Activated CD4-positive, alpha-beta T cell treated with anti-CD3 and anti-CD28 coated beads, Interleukin-2, amount 10 ng/mL, durations not matched to agents 7 days and 5 days (primary cell): Measurements from ENCODE around the gene ZBP1. TPM values are rescaled to one million over a fixed set of nuclear protein-coding genes. Genes with fewer than 3 reads are reported as not detected.
A peak's percentile ranks its signal among the peaks of the same experiment; 100 is the strongest.

ENCODE experiments used
- CTCF ChIA-PET: fragments of 350-600 bp; sonication (Branson Sonifier 250); formaldehyde crosslinking; loops from one replicate; lab custom pipeline; 2021; ENCODE audit warnings: antibody characterized with exemption; lab: Charles Lee
- POLR2A ChIA-PET: fragments of 350-600 bp; sonication (Branson Sonifier 250); formaldehyde crosslinking; loops from one replicate; lab custom pipeline; 2021; ENCODE audit warnings: antibody characterized with exemption; lab: Charles Lee
- DNase-seq: peaks from one replicate; pipeline ENCODE4 v3.0.0-alpha.2; 2020
- H3K27ac Mint-ChIP-seq: one replicate; pipeline ENCODE4 v1.8.0; 2021; ENCODE audit warnings: mild to moderate bottlenecking, moderate library complexity, mixed read lengths
- H3K27me3 Mint-ChIP-seq: one replicate; pipeline ENCODE4 v1.8.0; 2021; ENCODE audit warnings: mixed read lengths
- H3K36me3 Mint-ChIP-seq: one replicate; pipeline ENCODE4 v1.8.0; 2021; ENCODE audit warnings: low read depth, mixed read lengths
- H3K4me1 Mint-ChIP-seq: one replicate; pipeline ENCODE4 v1.8.0; 2021; ENCODE audit warnings: mixed read lengths
- H3K4me3 Mint-ChIP-seq: one replicate; pipeline ENCODE4 v1.8.0; 2021; ENCODE audit warnings: mild to moderate bottlenecking, moderate library complexity, mixed read lengths
- H3K9me3 Mint-ChIP-seq: one replicate; pipeline ENCODE4 v1.8.0; 2021; ENCODE audit warnings: mixed read lengths
- total RNA-seq, 2 experiments: library from RNA; stranded (reverse); gene quantifications; one replicate each; pipeline ENCODE4 v1.2.3, GENCODE V29; 2021

The ZBP1 gene
- 10 to 100 TPM; 28.3 to 31.4 TPM for total RNA-seq

- peaks cover 5% of the 10 kb centered on the region for H3K27me3 Mint-ChIP-seq
- H3K4me1 Mint-ChIP-seq: peaks cover 64% of the 10 kb centered on the region
- ChIA-PET CTCF (interaction anchor here (0.6 to 3.6 kb wide), 8 partner anchors 9 to 596 kb away, joined by 3 to 29 read pairs (median 4); no protein-coding TSS in a partner anchor), POLR2A (interaction anchor here (0.7 to 1.2 kb wide), 2 partner anchors 9 to 591 kb away, joined by 4 to 11 read pairs; no protein-coding TSS in a partner anchor)
- peaks cover 18% of the 10 kb centered on the region for H3K9me3 Mint-ChIP-seq
- DNase-seq: peak; percentile 83
- peak within 1 kb of the TSS; percentile 73 for H3K4me3 Mint-ChIP-seq
- peak within 1 kb of the TSS; percentile 94 for H3K27ac Mint-ChIP-seq
- peaks cover 22% of the 10 kb centered on the region for H3K36me3 Mint-ChIP-seq
These were observed at the start of gene ZBP1 for GRCh38 chr20:57620274-57620990. Gene ZBP1, minus strand, starts transcription at chr20:57620426. Its CDS starts 131 bp downstream, at chr20:57620295.

- Mint-ChIP-seq H3K27me3 (no peaks in the 10 kb centered on the region), H3K4me3 (no peak overlapping the region), H3K4me1 (no peaks in the 10 kb centered on the region), H3K9me3 (no peaks in the 10 kb centered on the region), H3K36me3 (no peaks in the 10 kb centered on the region), H3K27ac (peak overlapping the region; percentile 46)
- POLR2A ChIA-PET: no interaction called here
- CTCF ChIA-PET: no interaction called here
- DNase-seq: no peak
These were observed 49.4 kb upstream of the ZBP1 start for GRCh38 chr20:57669632-57670031.

GRCh38 chr20:57667924-57668782 is 47.9 kb upstream of the ZBP1 start:
- no peaks in the 10 kb centered on the region for H3K27me3 Mint-ChIP-seq
- no peak for DNase-seq
- H3K4me3 Mint-ChIP-seq: no peak overlapping the region
- no peak overlapping the region for H3K27ac Mint-ChIP-seq
- ChIA-PET CTCF (interaction anchor here (0.6 kb wide), 1 partner anchor 13 kb away, joined by 3 read pairs; no protein-coding TSS in a partner anchor), POLR2A (no interaction called here)
- H3K9me3 Mint-ChIP-seq: no peaks in the 10 kb centered on the region
- no peaks in the 10 kb centered on the region for H3K4me1 Mint-ChIP-seq
- H3K36me3 Mint-ChIP-seq: no peaks in the 10 kb centered on the region

- POLR2A ChIA-PET: no interaction called here
- no peaks in the 10 kb centered on the region for H3K9me3 Mint-ChIP-seq
- no peak overlapping the region for H3K27ac Mint-ChIP-seq
- no peak overlapping the region for H3K4me3 Mint-ChIP-seq
- no peaks in the 10 kb centered on the region for H3K27me3 Mint-ChIP-seq
- no peaks in the 10 kb centered on the region for H3K4me1 Mint-ChIP-seq
- H3K36me3 Mint-ChIP-seq: no peaks in the 10 kb centered on the region
- CTCF ChIA-PET: no interaction called here
- DNase-seq: no peak
These were observed 47.2 kb upstream of the ZBP1 start for GRCh38 chr20:57667388-57667787.

- DNase-seq: no peak
- CTCF ChIA-PET: no interaction called here
- H3K27me3 Mint-ChIP-seq: no peaks in the 10 kb centered on the region
- H3K27ac Mint-ChIP-seq: no peak overlapping the region
- no peaks in the 10 kb centered on the region for H3K36me3 Mint-ChIP-seq
- H3K9me3 Mint-ChIP-seq: no peaks in the 10 kb centered on the region
- POLR2A ChIA-PET: no interaction called here
- no peaks in the 10 kb centered on the region for H3K4me1 Mint-ChIP-seq
- no peak overlapping the region for H3K4me3 Mint-ChIP-seq
These were observed 46.6 kb upstream of the ZBP1 start for GRCh38 chr20:57666834-57667157.

GRCh38 chr20:57666106-57666833 is 46.0 kb upstream of the ZBP1 start:
- Mint-ChIP-seq H3K4me3 (no peak overlapping the region), H3K36me3 (no peaks in the 10 kb centered on the region), H3K27me3 (no peaks in the 10 kb centered on the region), H3K9me3 (no peaks in the 10 kb centered on the region), H3K27ac (no peak overlapping the region), H3K4me1 (no peaks in the 10 kb centered on the region)
- CTCF ChIA-PET: no interaction called here
- POLR2A ChIA-PET: no interaction called here
- no peak for DNase-seq

- POLR2A ChIA-PET: no interaction called here
- CTCF ChIA-PET: interaction anchor here (0.6 kb wide), 1 partner anchor 901 kb away, joined by 5 read pairs; no protein-coding TSS in a partner anchor
- no peaks in the 10 kb centered on the region for H3K9me3 Mint-ChIP-seq
These were observed 45.4 kb upstream of the ZBP1 start for GRCh38 chr20:57665589-57665971.

GRCh38 chr20:57664924-57665588 is 44.8 kb upstream of the ZBP1 start:
- Mint-ChIP-seq H3K4me1 (no peaks in the 10 kb centered on the region), H3K9me3 (no peaks in the 10 kb centered on the region), H3K36me3 (no peaks in the 10 kb centered on the region), H3K27me3 (no peaks in the 10 kb centered on the region), H3K27ac (no peak overlapping the region), H3K4me3 (no peak overlapping the region)
- ChIA-PET CTCF (interaction anchor here (0.6 kb wide), 1 partner anchor 902 kb away, joined by 5 read pairs; no protein-coding TSS in a partner anchor), POLR2A (no interaction called here)
- no peak for DNase-seq

More at GRCh38 chr20:57665589-57665971, 45.4 kb upstream of the ZBP1 start:
- Mint-ChIP-seq H3K27me3 (no peaks in the 10 kb centered on the region), H3K4me3 (no peak overlapping the region), H3K27ac (no peak overlapping the region), H3K36me3 (no peaks in the 10 kb centered on the region), H3K4me1 (no peaks in the 10 kb centered on the region)
- DNase-seq: no peak

- Mint-ChIP-seq H3K27me3 (no peaks in the 10 kb centered on the region), H3K36me3 (no peaks in the 10 kb centered on the region), H3K4me3 (no peak overlapping the region), H3K4me1 (no peaks in the 10 kb centered on the region), H3K9me3 (no peaks in the 10 kb centered on the region), H3K27ac (no peak overlapping the region)
- CTCF ChIA-PET: no interaction called here
- POLR2A ChIA-PET: no interaction called here
- no peak for DNase-seq
These were observed 44.2 kb upstream of the ZBP1 start for GRCh38 chr20:57664476-57664875.

- DNase-seq: no peak
- Mint-ChIP-seq H3K27ac (no peak overlapping the region), H3K27me3 (no peaks in the 10 kb centered on the region), H3K36me3 (no peaks in the 10 kb centered on the region), H3K4me1 (peaks cover 3% of the 10 kb centered on the region), H3K9me3 (no peaks in the 10 kb centered on the region), H3K4me3 (no peak overlapping the region)
- CTCF ChIA-PET: no interaction called here
- POLR2A ChIA-PET: no interaction called here
These were observed 43.6 kb upstream of the ZBP1 start for GRCh38 chr20:57663681-57664451.

GRCh38 chr20:57663241-57663640 is 43.0 kb upstream of the ZBP1 start:
- Mint-ChIP-seq H3K4me3 (no peak overlapping the region), H3K4me1 (peaks cover 8% of the 10 kb centered on the region), H3K36me3 (peaks cover under 1% of the 10 kb centered on the region), H3K27ac (no peak overlapping the region), H3K27me3 (no peaks in the 10 kb centered on the region), H3K9me3 (peaks cover 1% of the 10 kb centered on the region)
- DNase-seq: no peak
- ChIA-PET CTCF (no interaction called here), POLR2A (no interaction called here)
